Activated CD8-positive, alpha-beta T cell treated with anti-CD3 and anti-CD28 coated beads, Interleukin-2, amount 10 ng/mL, durations not matched to agents 7 days and 5 days (primary cell): ENCODE measurements around the gene EFNA2. TPM values are rescaled to one million over a fixed set of nuclear protein-coding genes. Genes with fewer than 3 reads are reported as not detected.

Experiments
- ATAC-seq: fragments of 150-1000 bp; cut with Tn5 transposase; one replicate; pipeline ENCODE4 v1.10.0; 2021; ENCODE audit warnings: moderate library complexity
- CTCF ChIA-PET: fragments of 350-600 bp; sonication (Branson Sonifier 250); formaldehyde crosslinking; loops from one replicate; lab custom pipeline; 2021; ENCODE audit warnings: antibody characterized with exemption; lab: Charles Lee
- POLR2A ChIA-PET: fragments of 350-600 bp; sonication (Branson Sonifier 250); formaldehyde crosslinking; loops from one replicate; lab custom pipeline; 2021; ENCODE audit warnings: antibody characterized with exemption; lab: Charles Lee
- DNase-seq: peaks from one replicate; pipeline ENCODE4 v3.0.0-alpha.2; 2020
- H3K27ac Mint-ChIP-seq: one replicate; pipeline ENCODE4 v1.8.0; 2021; ENCODE audit warnings: mild to moderate bottlenecking, mixed read lengths
- H3K27me3 Mint-ChIP-seq: one replicate; pipeline ENCODE4 v1.8.0; 2021; ENCODE audit warnings: low read depth, mixed read lengths
- H3K36me3 Mint-ChIP-seq: one replicate; pipeline ENCODE4 v1.8.0; 2021; ENCODE audit warnings: low read depth, mixed read lengths
- H3K4me1 Mint-ChIP-seq: one replicate; pipeline ENCODE4 v1.8.0; 2021; ENCODE audit warnings: low read depth, mixed read lengths
- H3K4me3 Mint-ChIP-seq: one replicate; pipeline ENCODE4 v1.8.0; 2021; ENCODE audit warnings: mild to moderate bottlenecking, mixed read lengths
- H3K9me3 Mint-ChIP-seq: one replicate; pipeline ENCODE4 v1.8.0; 2022; ENCODE audit warnings: mixed read lengths; ENCODE audit not compliant: insufficient read depth
- total RNA-seq, 2 experiments: library from RNA; stranded (reverse); gene quantifications; one replicate each; pipeline ENCODE4 v1.2.3, GENCODE V29; 2021

The EFNA2 gene
- total RNA-seq, 2 experiments from 2014 or later: not detected

DNA sequence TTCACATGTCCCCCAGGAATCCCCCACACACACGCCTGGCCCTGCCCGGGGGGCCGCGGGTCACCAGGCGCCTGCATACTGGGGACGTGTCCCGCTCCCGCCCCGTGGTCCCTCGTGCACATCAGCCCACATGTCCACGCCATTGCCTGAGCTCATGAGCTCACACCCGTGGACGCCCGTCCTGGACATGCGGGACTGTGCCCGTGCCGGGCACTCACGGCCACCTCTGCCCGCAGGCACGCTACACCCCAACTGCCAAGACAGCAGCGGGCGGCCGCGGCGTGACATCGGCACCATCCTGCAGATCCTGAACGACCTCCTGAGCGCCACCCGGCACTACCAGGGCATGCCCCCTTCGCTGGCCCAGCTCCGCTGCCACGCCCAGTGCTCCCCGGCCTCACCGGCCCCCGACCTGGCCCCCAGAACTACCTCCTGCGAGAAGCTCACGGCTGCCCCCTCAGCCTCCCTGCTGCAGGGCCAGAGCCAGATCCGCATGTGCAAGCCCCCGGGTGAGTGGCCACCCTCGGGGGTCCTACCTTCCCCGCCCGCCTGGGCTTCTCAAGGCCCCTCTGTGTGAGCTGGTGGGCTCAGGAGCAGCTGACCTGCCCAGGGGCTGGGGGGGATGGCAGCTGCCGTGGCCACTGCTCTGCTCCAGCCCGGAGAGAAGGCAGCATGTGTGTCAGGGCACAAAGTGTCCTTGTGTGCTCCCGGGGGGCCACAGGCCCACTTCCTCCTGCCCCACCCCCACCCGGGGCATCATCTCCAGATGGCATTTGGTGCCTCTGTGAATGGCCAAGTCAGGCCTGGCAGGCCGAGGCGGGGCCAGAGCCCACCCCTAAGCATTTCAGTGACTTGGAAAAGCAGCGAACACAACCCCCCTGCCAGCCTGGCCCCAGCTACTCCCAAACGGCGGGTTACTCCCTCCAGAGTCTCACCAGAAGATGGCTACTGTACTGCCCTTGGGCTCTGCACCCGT, 30.2 kb upstream of the EFNA2 start:
- CTCF ChIA-PET: interaction anchor here (2.4 to 4.9 kb wide), 2 partner anchors 11 kb away, joined by 9 to 45 read pairs; no protein-coding TSS in a partner anchor
- ATAC-seq: no peak
- Mint-ChIP-seq H3K36me3 (peaks cover 69% of the 10 kb centered on the region), H3K9me3 (no peaks in the 10 kb centered on the region), H3K4me1 (peaks cover 50% of the 10 kb centered on the region), H3K4me3 (peak overlapping the region; percentile 42), H3K27ac (peak overlapping the region; percentile 41), H3K27me3 (no peaks in the 10 kb centered on the region)
- DNase-seq: no peak
- POLR2A ChIA-PET: interaction anchor here (6.9 kb wide), 1 partner anchor 13 kb away, joined by 73 read pairs; the partner anchor contains the start of gene CIRBP

DNA sequence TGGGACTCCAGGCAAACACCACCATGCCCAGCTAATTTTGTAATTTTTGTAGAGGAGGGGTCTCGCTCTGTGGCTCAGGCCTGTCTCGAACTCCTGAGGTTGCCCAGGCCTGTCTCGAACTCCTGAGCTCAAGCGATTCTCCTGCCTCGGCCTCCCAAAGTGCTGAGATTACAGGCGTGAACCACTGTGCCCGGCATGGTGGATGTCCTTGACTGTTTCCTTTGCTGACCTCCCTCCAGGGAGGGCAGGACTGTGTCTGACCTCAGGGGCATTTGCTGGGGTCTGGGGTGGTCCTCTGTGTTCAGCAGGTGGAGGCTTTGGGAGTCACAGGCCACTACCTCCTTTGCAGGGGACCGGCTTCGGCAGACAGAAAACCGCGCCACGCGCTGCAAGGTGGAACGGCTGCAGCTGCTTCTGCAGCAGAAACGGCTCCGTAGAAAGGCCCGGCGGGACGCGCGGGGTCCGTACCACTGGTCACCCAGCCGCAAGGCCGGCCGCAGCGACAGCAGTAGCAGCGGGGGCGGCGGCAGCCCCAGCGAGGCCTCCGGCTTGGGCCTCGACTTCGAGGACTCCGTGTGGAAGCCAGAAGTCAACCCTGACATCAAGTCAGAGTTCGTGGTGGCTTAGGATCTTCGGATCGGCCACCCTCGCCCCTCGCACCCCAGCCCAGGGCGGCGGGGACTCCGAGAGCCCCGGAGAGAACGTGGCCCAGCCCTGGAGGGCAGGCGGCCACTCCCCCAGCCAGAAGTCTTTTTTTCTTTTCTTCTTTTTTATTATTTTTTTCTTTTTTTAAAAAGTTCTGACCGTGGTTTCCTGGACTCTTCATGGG, 28.8 kb upstream of the EFNA2 start:
- peak overlapping the region; percentile 97 for H3K4me3 Mint-ChIP-seq
- DNase-seq: no peak
- ChIA-PET CTCF (interaction anchor here (2.4 to 4.9 kb wide), 2 partner anchors 10 to 13 kb away, joined by 9 to 45 read pairs; no protein-coding TSS in a partner anchor), POLR2A (interaction anchor here (0.6 to 6.9 kb wide), 2 partner anchors 12 to 88 kb away, joined by 3 to 73 read pairs; partner anchors contain the start of gene CIRBP)
- H3K9me3 Mint-ChIP-seq: no peaks in the 10 kb centered on the region
- no peaks in the 10 kb centered on the region for H3K27me3 Mint-ChIP-seq
- ATAC-seq: no peak
- H3K27ac Mint-ChIP-seq: peak overlapping the region; percentile 92
- H3K4me1 Mint-ChIP-seq: peaks cover 56% of the 10 kb centered on the region
- H3K36me3 Mint-ChIP-seq: peaks cover 66% of the 10 kb centered on the region

DNA sequence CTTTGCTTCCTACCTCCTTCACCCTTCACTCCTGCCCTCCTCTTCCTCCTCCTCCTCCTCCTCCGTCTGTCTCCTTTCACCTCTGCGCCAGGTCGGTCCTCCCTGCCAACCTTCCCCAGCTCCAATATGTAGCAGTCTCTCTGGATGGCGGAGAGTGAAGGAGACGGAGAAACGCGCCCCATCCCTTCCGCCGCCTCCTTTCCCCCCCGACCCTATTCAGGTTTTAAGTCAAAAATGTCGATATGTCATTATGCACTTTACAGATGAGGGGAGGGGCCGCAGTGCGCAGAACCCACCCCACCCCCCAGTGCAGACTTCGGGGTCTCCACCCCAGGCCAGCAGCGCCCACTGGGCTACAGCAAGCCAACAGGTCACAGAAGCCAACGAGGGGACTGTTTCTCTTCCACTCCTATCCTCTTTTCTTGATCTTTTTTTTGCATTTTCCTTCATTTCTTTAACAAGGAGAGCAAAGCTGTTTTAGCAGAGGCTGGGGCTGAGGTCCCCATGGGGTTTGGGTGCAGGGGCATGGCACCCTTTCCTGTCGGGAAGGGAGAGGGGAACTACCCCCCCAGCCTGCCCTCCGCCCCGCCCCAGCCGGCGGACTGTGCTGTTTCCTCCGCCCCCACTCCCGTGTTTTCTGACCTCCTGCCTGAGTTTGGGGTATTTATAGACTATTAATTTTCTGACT, 28.1 kb upstream of the EFNA2 start:
- Mint-ChIP-seq H3K9me3 (no peaks in the 10 kb centered on the region), H3K27ac (peak overlapping the region; percentile 92), H3K36me3 (peaks cover 62% of the 10 kb centered on the region), H3K27me3 (no peaks in the 10 kb centered on the region), H3K4me1 (peaks cover 61% of the 10 kb centered on the region), H3K4me3 (peak overlapping the region; percentile 97)
- DNase-seq: no peak
- no peak for ATAC-seq
- ChIA-PET CTCF (no interaction called here), POLR2A (interaction anchor here (0.6 to 6.9 kb wide), 2 partner anchors 11 to 88 kb away, joined by 3 to 73 read pairs; partner anchors contain the start of gene CIRBP)

DNA sequence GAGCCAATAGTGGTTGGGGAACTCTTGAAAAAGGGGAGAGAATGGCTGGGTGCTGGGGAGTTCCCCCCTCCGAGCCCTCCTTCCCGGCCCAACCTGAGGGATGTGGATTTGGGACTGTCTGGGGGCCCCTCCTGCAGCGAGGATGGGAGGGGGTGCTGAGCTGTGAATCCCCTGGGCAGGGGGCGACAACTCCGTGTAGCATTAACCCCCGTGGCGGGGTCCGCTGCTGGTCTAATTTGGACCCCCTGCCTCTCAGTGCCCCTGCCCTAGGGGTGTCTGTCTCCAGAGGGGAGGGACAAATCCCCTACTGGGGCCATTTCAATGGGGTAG, 27.5 kb upstream of the EFNA2 start:
- ChIA-PET CTCF (no interaction called here), POLR2A (interaction anchor here (0.6 to 6.9 kb wide), 5 partner anchors 11 to 1773 kb away, joined by 3 to 73 read pairs (median 5); partner anchors contain the start of genes CIRBP and FAM174C)
- Mint-ChIP-seq H3K9me3 (no peaks in the 10 kb centered on the region), H3K4me3 (peak overlapping the region; percentile 97), H3K27ac (peak overlapping the region; percentile 92), H3K36me3 (peaks cover 61% of the 10 kb centered on the region), H3K27me3 (no peaks in the 10 kb centered on the region), H3K4me1 (peaks cover 66% of the 10 kb centered on the region)
- ATAC-seq (no peak), DNase-seq (no peak)

DNA sequence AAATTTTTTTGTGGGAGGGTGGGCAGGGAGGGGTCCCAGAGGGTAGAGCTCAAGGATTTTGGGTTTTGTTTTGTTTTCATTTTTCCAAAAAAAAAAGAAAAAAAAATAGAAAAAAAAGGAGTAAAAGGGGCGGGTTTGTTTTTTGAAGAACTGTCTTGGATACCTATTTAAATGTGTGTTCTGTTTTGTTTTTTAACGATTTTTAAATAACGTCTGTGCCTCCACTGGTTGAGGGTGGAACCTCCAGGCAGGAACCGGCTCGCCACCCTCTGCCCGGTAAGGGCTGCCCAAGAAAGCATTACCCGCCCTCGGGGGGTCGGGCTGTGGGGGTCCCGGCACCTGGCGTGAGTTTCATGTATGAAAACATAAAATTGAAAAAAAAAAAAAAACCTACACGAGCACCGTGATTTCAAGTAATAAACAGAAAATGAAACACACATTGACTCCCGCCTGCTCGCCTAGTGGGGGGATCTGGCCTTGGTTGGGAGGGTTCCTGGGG, 26.9 kb upstream of the EFNA2 start:
- H3K27ac Mint-ChIP-seq: peak overlapping the region; percentile 92
- H3K36me3 Mint-ChIP-seq: peaks cover 58% of the 10 kb centered on the region
- ATAC-seq (no peak), DNase-seq (no peak)
- no peaks in the 10 kb centered on the region for H3K27me3 Mint-ChIP-seq
- ChIA-PET CTCF (interaction anchor here (0.9 to 2.0 kb wide), 2 partner anchors 14 to 21 kb away, joined by 3 to 14 read pairs; no protein-coding TSS in a partner anchor), POLR2A (interaction anchor here (0.6 to 6.9 kb wide), 6 partner anchors 10 to 1772 kb away, joined by 3 to 73 read pairs (median 4); partner anchors contain the start of genes CIRBP and FAM174C)
- H3K4me1 Mint-ChIP-seq: peaks cover 65% of the 10 kb centered on the region
- H3K9me3 Mint-ChIP-seq: no peaks in the 10 kb centered on the region
- H3K4me3 Mint-ChIP-seq: peak overlapping the region; percentile 97

DNA sequence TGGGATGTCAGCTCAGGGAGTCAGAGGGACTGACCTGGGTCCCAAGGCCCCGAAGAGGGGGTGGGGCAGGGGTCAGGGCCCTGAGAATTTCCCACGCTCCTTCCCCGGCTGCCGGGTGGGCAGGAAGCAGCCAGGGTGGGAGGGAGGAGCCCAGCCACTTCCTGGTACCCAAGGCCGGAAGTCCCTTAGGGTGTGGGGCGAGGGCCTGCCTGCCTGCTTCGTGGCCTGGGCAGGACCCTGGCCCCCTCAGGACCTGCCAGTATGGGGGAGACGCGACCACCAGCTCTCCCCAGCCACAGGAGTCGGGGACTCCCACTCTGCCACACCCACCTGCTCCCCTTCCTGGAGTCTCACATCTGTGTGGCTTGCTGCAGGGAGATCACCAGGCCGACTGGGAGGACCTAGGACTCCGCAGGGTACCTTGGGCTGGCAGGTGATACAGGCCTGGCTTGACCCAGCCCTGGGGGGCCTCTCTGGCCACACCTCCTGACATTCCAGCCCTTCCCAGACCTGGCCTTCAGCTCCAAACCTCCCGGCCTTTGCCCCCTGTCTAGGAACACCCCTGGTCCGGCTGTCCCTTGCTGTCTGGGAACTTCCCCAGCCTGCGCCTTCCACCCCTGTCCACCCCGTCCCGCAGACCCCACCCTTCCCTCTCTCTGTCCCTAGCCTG, 26.3 kb upstream of the EFNA2 start:
- DNase-seq: peak; percentile 84
- POLR2A ChIA-PET: interaction anchor here (0.8 to 6.9 kb wide), 7 partner anchors 9 to 187 kb away, joined by 3 to 73 read pairs (median 3); partner anchors contain the start of genes CIRBP and FAM174C
- CTCF ChIA-PET: interaction anchor here (0.8 to 2.0 kb wide), 3 partner anchors 9 to 20 kb away, joined by 3 to 14 read pairs (median 3); no protein-coding TSS in a partner anchor
- Mint-ChIP-seq H3K36me3 (peaks cover 57% of the 10 kb centered on the region), H3K9me3 (no peaks in the 10 kb centered on the region), H3K27me3 (no peaks in the 10 kb centered on the region), H3K27ac (peak overlapping the region; percentile 92), H3K4me1 (peaks cover 68% of the 10 kb centered on the region), H3K4me3 (peak overlapping the region; percentile 97)
- ATAC-seq: peak; percentile 40

DNA sequence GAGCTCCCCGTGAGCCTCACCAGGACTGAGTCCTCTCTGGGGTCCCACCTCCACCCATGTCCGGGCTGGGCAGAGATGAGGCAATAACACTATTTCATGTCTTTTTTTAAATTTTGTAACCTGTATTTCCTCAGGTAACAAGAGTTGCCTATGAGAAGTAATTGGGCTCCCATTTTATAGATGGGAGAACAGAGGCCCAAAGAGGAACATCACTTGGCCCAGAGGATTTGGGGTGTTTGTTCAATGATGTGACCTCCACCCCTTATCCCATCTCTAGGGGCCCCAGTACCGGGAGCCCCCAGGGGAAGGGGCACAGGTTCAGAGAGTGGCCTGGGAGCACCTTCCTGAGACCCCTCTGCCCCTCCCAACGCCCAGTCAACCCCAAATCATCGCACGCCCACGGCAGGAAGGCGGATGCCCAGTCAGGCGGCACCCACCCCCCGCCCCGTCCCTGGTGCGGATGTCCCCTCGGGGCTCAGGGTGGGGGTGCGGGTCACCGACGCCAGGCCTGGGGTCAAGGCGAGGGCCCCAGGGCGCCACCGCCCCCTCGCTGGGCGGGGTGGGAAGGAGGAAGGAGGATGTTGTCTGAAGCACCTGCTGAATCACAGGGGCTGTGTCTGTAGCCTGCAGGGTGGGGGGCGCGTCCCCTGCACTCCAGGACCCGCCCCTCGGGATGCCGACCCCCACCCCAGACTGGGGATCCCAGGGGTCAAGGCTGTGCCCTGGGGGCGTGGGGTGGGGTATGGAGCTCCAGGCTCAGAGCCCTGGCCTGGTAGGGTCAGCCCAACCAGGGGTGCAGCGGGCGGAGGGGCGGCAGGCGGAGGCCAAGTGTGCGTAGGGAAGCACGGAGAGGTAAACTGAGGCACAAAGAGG, 25.6 kb upstream of the EFNA2 start:
- Mint-ChIP-seq H3K27ac (peak overlapping the region; percentile 92), H3K9me3 (no peaks in the 10 kb centered on the region), H3K4me3 (peak overlapping the region; percentile 97), H3K36me3 (peaks cover 54% of the 10 kb centered on the region), H3K27me3 (no peaks in the 10 kb centered on the region), H3K4me1 (peaks cover 68% of the 10 kb centered on the region)
- DNase-seq (peak; percentile 69), ATAC-seq (peak; percentile 13)
- CTCF ChIA-PET: interaction anchor here (0.8 to 2.0 kb wide), 2 partner anchors 8 to 16 kb away, joined by 3 to 14 read pairs; no protein-coding TSS in a partner anchor
- POLR2A ChIA-PET: interaction anchor here (0.8 to 6.9 kb wide), 8 partner anchors 7 to 148 kb away, joined by 3 to 73 read pairs (median 5); partner anchors contain the start of genes CIRBP and FAM174C

DNA sequence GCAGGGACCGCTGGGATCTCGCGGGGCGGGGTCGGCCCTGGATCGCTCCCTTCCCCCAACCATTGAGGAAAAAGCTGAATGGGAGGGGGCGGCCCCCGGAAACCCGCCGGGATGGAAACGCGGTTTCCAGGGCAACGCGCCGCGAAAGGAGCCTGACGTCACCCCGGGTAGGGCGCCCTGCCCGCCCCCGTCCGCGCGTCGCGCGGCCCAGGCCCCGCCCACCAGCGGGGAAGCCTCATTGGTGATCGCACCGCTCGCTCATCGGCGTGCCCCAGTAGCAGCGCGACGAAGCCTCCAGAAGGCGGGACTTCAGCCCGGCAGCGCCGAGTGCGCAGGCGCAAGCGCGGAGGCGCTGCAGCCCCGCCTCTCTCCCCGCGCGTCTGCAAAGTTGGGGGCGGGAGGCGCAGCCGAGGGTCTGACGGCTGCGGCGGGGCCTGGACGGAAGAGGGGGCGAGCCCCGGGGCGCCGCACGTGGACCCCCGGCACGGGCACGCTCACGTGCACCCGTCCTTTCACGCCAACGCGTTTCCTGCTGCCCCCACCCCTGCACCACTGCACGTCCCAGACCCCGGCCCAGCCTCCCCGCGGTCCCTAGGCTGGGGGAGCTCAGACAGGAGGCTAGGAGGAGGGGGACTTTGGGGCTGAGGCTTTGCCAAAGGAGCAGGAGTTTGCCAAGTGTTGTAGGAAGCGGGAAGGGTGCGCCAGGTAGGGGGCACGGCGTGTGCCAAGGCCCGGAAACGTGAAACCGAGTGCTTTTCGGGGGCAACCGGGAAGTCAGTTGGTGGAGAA, 24.7 kb upstream of the EFNA2 start:
- ATAC-seq: peak; percentile 78
- Mint-ChIP-seq H3K27me3 (no peaks in the 10 kb centered on the region), H3K36me3 (peaks cover 48% of the 10 kb centered on the region), H3K4me1 (peaks cover 72% of the 10 kb centered on the region), H3K9me3 (no peaks in the 10 kb centered on the region), H3K4me3 (peak overlapping the region; percentile 97), H3K27ac (peak overlapping the region; percentile 97)
- DNase-seq: peak; percentile 98
- POLR2A ChIA-PET: interaction anchor here (1.0 to 6.9 kb wide), 8 partner anchors 8 to 148 kb away, joined by 3 to 73 read pairs (median 6); partner anchors contain the start of genes CIRBP and FAM174C
- CTCF ChIA-PET: interaction anchor here (1.1 to 4.5 kb wide), 4 partner anchors 8 to 20 kb away, joined by 3 to 53 read pairs (median 3); partner anchors contain the start of gene ATP5F1D

DNA sequence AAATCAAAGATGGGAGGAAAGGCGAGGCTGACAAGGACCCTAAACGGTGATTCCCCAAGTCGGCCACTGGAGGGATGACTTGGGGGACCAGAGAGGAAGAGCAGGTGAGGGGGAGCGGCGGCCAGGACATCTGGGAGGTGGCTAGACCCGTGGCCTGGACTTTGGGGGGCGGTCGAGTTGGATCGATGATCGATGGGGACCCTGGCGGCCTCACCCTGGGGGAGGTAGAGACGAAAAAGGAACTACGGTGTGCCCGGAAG, 24.2 kb upstream of the EFNA2 start:
- DNase-seq: peak; percentile 58
- H3K9me3 Mint-ChIP-seq: no peaks in the 10 kb centered on the region
- ChIA-PET POLR2A (interaction anchor here (1.1 to 2.4 kb wide), 5 partner anchors 9 to 17 kb away, joined by 3 to 9 read pairs (median 6); partner anchors contain the start of gene FAM174C), CTCF (interaction anchor here (0.8 to 4.5 kb wide), 5 partner anchors 8 to 58 kb away, joined by 3 to 53 read pairs (median 3); partner anchors contain the start of gene ATP5F1D)
- peaks cover 72% of the 10 kb centered on the region for H3K4me1 Mint-ChIP-seq
- peak; percentile 2 for ATAC-seq
- H3K27me3 Mint-ChIP-seq: no peaks in the 10 kb centered on the region
- peak overlapping the region; percentile 97 for H3K4me3 Mint-ChIP-seq
- peak overlapping the region; percentile 97 for H3K27ac Mint-ChIP-seq
- H3K36me3 Mint-ChIP-seq: peaks cover 43% of the 10 kb centered on the region
